ENCODE data around the gene TNFAIP3.

DNA sequence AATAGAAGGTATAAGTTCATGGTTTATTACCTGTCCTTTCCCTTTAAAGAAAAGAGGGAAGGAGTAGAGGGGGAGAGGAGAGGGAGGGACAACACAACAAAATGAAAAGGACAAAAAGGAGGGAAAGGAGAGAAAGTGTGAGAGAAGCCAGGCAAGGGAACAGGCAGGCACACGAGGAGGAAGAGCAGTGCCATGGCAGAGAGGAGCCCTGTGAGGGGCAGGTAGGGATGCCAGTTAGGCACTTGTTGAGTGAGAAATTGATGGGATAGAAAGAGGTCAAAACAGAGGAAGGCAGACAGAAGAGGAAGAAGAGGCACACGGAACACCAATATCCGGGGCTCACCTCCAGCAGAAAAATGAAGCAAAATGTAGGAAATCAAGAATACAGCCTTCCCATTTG is 42.5 kb downstream of the TNFAIP3 start:
- TF ChIP-seq, protein P1, sequence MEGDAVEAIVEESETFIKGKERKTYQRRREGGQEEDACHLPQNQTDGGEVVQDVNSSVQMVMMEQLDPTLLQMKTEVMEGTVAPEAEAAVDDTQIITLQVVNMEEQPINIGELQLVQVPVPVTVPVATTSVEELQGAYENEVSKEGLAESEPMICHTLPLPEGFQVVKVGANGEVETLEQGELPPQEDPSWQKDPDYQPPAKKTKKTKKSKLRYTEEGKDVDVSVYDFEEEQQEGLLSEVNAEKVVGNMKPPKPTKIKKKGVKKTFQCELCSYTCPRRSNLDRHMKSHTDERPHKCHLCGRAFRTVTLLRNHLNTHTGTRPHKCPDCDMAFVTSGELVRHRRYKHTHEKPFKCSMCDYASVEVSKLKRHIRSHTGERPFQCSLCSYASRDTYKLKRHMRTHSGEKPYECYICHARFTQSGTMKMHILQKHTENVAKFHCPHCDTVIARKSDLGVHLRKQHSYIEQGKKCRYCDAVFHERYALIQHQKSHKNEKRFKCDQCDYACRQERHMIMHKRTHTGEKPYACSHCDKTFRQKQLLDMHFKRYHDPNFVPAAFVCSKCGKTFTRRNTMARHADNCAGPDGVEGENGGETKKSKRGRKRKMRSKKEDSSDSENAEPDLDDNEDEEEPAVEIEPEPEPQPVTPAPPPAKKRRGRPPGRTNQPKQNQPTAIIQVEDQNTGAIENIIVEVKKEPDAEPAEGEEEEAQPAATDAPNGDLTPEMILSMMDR (IDR thresholded peaks at IDR 0.05; ENCODE audit: insufficient read depth, low read length): no peak
- TF ChIP-seq POLR2AphosphoS5 (IDR thresholded peaks at IDR 0.05; ENCODE audit: low read depth) (no peak), GABPA (IDR thresholded peaks at IDR 0.05; ENCODE audit: low read depth) (no peak), SPI1 (IDR thresholded peaks at IDR 0.05; ENCODE audit: borderline replicate concordance, low read depth) (no peak)
- TF ChIP-seq, protein P2, sequence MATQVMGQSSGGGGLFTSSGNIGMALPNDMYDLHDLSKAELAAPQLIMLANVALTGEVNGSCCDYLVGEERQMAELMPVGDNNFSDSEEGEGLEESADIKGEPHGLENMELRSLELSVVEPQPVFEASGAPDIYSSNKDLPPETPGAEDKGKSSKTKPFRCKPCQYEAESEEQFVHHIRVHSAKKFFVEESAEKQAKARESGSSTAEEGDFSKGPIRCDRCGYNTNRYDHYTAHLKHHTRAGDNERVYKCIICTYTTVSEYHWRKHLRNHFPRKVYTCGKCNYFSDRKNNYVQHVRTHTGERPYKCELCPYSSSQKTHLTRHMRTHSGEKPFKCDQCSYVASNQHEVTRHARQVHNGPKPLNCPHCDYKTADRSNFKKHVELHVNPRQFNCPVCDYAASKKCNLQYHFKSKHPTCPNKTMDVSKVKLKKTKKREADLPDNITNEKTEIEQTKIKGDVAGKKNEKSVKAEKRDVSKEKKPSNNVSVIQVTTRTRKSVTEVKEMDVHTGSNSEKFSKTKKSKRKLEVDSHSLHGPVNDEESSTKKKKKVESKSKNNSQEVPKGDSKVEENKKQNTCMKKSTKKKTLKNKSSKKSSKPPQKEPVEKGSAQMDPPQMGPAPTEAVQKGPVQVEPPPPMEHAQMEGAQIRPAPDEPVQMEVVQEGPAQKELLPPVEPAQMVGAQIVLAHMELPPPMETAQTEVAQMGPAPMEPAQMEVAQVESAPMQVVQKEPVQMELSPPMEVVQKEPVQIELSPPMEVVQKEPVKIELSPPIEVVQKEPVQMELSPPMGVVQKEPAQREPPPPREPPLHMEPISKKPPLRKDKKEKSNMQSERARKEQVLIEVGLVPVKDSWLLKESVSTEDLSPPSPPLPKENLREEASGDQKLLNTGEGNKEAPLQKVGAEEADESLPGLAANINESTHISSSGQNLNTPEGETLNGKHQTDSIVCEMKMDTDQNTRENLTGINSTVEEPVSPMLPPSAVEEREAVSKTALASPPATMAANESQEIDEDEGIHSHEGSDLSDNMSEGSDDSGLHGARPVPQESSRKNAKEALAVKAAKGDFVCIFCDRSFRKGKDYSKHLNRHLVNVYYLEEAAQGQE (IDR thresholded peaks at IDR 0.05; ENCODE audit: insufficient replicate concordance, low read depth): no peak

Data from HL-60 (cell line).